Spleen (tissue), 11 donors: ENCODE results near the gene HOXB9. TPM values are rescaled to one million over a fixed set of nuclear protein-coding genes. Genes with fewer than 3 reads are reported as not detected.

Experiments
- DNase-seq: peaks from one replicate; pipeline ENCODE4 v3.0.0-alpha.2; 2020
- H3K27ac ChIP-seq, 8 donors: fragments of 200-600 bp; sonication (generic) in 7 of 8; 1 replicate in 4 of 8; 2 replicates in 4 of 8; pipeline versions ENCODE4 v1.5.0 to v1.8.0; 2016 to 2021; ENCODE audit warnings: inconsistent platforms in 4 of 8, mild to moderate bottlenecking in 4 of 8, moderate library complexity in 1 of 8
- H3K27me3 ChIP-seq, 7 donors: fragments of 200-600 bp; sonication (generic) in 6 of 7; replicated peaks in 1 of 7; 1 replicate in 4 of 7; 2 replicates in 3 of 7; pipeline versions ENCODE4 v1.5.0 to v1.8.0; 2016 to 2021; ENCODE audit warnings: inconsistent platforms in 3 of 7, mild to moderate bottlenecking in 1 of 7
- H3K36me3 ChIP-seq, 6 donors: fragments of 200-600 bp; sonication (generic) in 5 of 6; 1 replicate in 4 of 6; 2 replicates in 2 of 6; pipeline versions ENCODE4 v1.5.0 to v1.8.0; 2016 to 2021; ENCODE audit warnings: inconsistent platforms in 2 of 6
- H3K4me1 ChIP-seq, 6 donors: fragments of 200-600 bp; sonication (generic) in 5 of 6; 1 replicate in 3 of 6; 2 replicates in 3 of 6; pipeline versions ENCODE4 v1.5.0 to v1.8.0; 2016 to 2021; ENCODE audit warnings: inconsistent platforms in 3 of 6
- H3K4me3 ChIP-seq, 8 donors: fragments of 200-600 bp; sonication (generic) in 7 of 8; 1 replicate in 4 of 8; 2 replicates in 4 of 8; pipeline versions ENCODE4 v1.5.0 to v1.8.0; 2016 to 2021; ENCODE audit warnings: inconsistent platforms in 4 of 8, mild to moderate bottlenecking in 4 of 8, moderate library complexity in 2 of 8
- H3K9me3 ChIP-seq, 8 donors: fragments of 200-600 bp; sonication (generic) in 7 of 8; 1 replicate in 4 of 8; 2 replicates in 4 of 8; pipeline versions ENCODE4 v1.5.0 to v1.8.0; 2016 to 2021; ENCODE audit warnings: inconsistent platforms in 4 of 8
- POLR2A ChIP-seq, 3 donors: fragments of 450-650 bp; IDR thresholded peaks; one replicate each; pipeline ENCODE4 v1.5.1; 2017; ENCODE audit warnings: antibody characterized with exemption in 3 of 3, mild to moderate bottlenecking in 1 of 3
- POLR2AphosphoS5 ChIP-seq, 3 donors: sonication (generic); formaldehyde crosslinking; IDR thresholded peaks; one replicate each; pipeline ENCODE4 v1.5.1; 2017; ENCODE audit warnings: antibody characterized with exemption in 3 of 3
- WGBS, 5 donors: extraction: QIAGEN DNeasy Blood & Tissue Kit in 3 of 5; methylation state at CpG; one replicate each; pipeline versions ENCODE4 v1.1.5 to v1.1.7; 2013 to 2018; 5-methylcytosine and 5-hydroxymethylcytosine counted together
- intact Hi-C: fragments of 100-400 bp; cut with DNase I; formaldehyde crosslinking; loops from one replicate; pipeline ENCODE4 v1.15.0; 2023; ENCODE audit warnings: low total_unique reads
- polyA plus RNA-seq, 3 donors: library from polyadenylated mRNA; stranded (reverse); fragments of 200-250 nt; gene quantifications; one replicate each; pipeline ENCODE4 v1.2.1, GENCODE V29; 2013
- total RNA-seq, 7 donors: library from RNA; depleted of rRNA in 3 of 7; stranded (reverse); fragments of >200 nt in 3 of 7; fragmentation: NEBNext Ultra II Directional in 4 of 7; extraction: Animal tissue kit (Norgen Biotek cat#: 25700) in 4 of 7; gene quantifications; one replicate each; pipeline versions ENCODE4 v1.1.0 to v1.2.1, GENCODE V29; 2016 to 2021
- TF ChIP-seq, protein P1 (sequence below), 11 experiments: fragments of 200-600 bp in 7 of 11; fragments of 450-650 bp in 4 of 11; sonication (generic) in 4 of 11; IDR thresholded peaks in 8 of 11; conservative IDR thresholded peaks in 3 of 11; 1 replicate in 7 of 11; 2 replicates in 4 of 11; pipeline versions ENCODE4 v1.4.0 to v1.8.0; 2016 to 2021; ENCODE audit warnings: antibody characterized with exemption in 11 of 11, inconsistent platforms in 4 of 11, mild to moderate bottlenecking in 1 of 11
- donor health status: healthy with polysubstance abuse.
- donor health status: DM: no; HTN: no; CAD: no; lungs with moderate emphysema.
- donor health status: DM: no; HTN: no; CAD: no.
- donor health status: Bipolar disorder and iron deficiency.
- donor health status: healthy.
- donor health status: DM: no; HTN: no; CAD: no.
- donor health status: DM: yes; HTN: yes; CAD: no.

Gene HOXB9
- total and polyA plus RNA-seq, 10 donors, result 0.10 to 0.50 (median 0.42) TPM; not detected in 5

DNA sequence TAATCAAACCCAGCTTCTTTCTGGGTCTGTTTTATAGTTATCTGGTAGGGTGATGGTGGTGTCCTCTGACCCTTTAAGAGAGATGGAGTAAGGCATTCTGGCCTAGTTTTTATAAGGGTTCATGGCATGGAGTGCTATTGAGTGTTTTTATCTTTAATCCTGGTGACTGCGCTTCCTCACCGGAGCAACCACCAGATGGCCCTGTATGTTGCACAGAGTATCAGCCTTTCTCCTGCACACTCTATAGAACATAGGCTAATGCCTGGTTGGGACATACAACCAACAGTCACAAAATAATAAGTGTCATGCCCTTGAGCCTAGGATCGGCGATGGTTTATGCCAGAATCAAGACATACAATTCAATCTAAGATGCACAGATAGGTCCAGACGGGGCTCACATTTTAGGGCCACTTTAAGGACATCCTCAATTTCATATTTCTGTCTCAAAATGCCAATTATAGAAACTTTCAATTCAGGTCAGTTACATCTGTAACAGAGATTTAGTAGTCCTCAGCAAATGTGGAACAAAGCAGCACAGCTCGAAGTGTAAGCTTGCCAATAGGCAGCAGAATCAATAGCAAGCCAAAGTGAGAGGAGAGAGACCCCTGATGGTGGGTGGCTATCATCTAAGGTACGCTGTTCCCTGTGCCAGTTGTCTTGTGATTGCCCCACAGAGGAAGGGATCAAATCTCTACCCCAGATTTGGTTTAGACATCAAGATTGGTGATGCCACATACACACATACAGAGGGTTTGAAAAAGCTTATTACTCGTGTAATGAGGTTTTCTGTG, 37.2 kb upstream of the HOXB9 start:
- H3K9me3 ChIP-seq, result no peaks in the 10 kb centered on the region
- H3K27ac ChIP-seq, result no peak overlapping the region
- no peak overlapping the region for H3K4me3 ChIP-seq
- no peak for DNase-seq
- 78 to 87% (median 83%) methylated on average over 8 of the region's 8 CpGs for WGBS, 5 donors
- H3K4me1 ChIP-seq, result no peaks in the 10 kb centered on the region
- intact Hi-C loops, result no loop called here
- H3K36me3 ChIP-seq, result no peaks in the 10 kb centered on the region
- TF ChIP-seq POLR2AphosphoS5 (IDR thresholded peaks at IDR 0.05) (no peak), POLR2A (IDR thresholded peaks at IDR 0.05) (no peak)
- TF ChIP-seq, protein P1, sequence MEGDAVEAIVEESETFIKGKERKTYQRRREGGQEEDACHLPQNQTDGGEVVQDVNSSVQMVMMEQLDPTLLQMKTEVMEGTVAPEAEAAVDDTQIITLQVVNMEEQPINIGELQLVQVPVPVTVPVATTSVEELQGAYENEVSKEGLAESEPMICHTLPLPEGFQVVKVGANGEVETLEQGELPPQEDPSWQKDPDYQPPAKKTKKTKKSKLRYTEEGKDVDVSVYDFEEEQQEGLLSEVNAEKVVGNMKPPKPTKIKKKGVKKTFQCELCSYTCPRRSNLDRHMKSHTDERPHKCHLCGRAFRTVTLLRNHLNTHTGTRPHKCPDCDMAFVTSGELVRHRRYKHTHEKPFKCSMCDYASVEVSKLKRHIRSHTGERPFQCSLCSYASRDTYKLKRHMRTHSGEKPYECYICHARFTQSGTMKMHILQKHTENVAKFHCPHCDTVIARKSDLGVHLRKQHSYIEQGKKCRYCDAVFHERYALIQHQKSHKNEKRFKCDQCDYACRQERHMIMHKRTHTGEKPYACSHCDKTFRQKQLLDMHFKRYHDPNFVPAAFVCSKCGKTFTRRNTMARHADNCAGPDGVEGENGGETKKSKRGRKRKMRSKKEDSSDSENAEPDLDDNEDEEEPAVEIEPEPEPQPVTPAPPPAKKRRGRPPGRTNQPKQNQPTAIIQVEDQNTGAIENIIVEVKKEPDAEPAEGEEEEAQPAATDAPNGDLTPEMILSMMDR (IDR thresholded peaks at IDR 0.05 in 8 of 11, conservative IDR thresholded peaks at IDR 0.05 in 3 of 11), result no peak
- H3K27me3 ChIP-seq, result peaks cover 0 to 74% (median 8%) of the 10 kb centered on the region in 7 donors

DNA sequence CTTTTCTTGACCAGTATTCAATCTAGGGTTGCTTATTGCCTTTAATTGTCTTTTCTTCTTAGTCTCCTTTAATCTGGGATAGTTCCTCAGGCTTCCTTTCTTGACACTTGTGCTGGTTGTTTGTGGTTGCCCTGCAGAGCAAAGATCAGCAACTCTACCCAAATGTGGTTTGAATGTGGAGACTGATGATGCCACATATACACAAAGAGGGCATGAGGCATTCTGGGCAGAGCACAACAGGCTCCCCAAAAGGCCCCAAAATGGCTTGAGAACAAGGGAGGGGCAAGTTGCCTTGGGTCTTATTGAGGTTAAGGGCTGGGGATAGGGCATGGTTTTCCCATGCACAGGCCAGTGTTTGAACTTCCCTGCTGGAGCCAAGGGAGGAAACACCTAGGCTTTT, 29.8 kb upstream of the HOXB9 start:
- TF ChIP-seq POLR2AphosphoS5 (IDR thresholded peaks at IDR 0.05), result no peak
- TF ChIP-seq, protein P1 (IDR thresholded peaks at IDR 0.05 in 8 of 11, conservative IDR thresholded peaks at IDR 0.05 in 3 of 11), result no peak
- TF ChIP-seq POLR2A (IDR thresholded peaks at IDR 0.05), result no peak
- no peaks in the 10 kb centered on the region for H3K9me3 ChIP-seq
- H3K27ac ChIP-seq, result no peak overlapping the region
- H3K4me3 ChIP-seq, result no peak overlapping the region
- no peaks in the 10 kb centered on the region for H3K4me1 ChIP-seq
- peaks cover 0 to 32% (median 0%) of the 10 kb centered on the region in 7 donors for H3K27me3 ChIP-seq
- no peak for DNase-seq
- intact Hi-C loops, result no loop called here
- no peaks in the 10 kb centered on the region for H3K36me3 ChIP-seq

DNA sequence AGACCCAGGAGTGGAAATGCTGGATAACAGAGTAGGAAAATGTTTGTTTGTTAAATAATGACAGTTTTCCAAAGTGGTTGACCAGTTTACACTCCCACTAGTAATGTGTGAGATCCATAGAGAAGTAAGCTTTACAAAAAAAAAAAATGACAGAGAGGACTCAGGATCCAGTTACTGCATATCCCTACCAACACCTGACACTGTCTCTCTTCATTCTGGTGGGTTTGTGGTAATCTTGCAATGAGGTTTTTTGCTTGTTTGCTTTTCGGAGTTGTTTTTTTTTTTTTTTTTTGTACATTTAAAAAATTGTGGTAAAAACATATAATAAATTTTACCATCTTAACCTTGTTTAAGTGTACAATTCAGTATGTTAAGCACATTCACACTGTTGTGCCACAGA, 23.6 kb upstream of the HOXB9 start:
- TF ChIP-seq POLR2AphosphoS5 (IDR thresholded peaks at IDR 0.05), result no peak
- no peak for TF ChIP-seq POLR2A (IDR thresholded peaks at IDR 0.05)
- TF ChIP-seq, protein P1 (IDR thresholded peaks at IDR 0.05 in 8 of 11, conservative IDR thresholded peaks at IDR 0.05 in 3 of 11), result no peak
- H3K9me3 ChIP-seq, result no peaks in the 10 kb centered on the region
- no peak overlapping the region for H3K27ac ChIP-seq
- intact Hi-C loops, result no loop called here
- 72 to 89% (median 83%) methylated on average over 1 of the region's 1 CpG for WGBS, 5 donors
- peaks cover 3 to 74% (median 37%) of the 10 kb centered on the region in 7 donors for H3K27me3 ChIP-seq
- no peaks in the 10 kb centered on the region for H3K36me3 ChIP-seq
- DNase-seq, result no peak
- no peak overlapping the region for H3K4me3 ChIP-seq
- peaks cover 5 to 28% (median 20%) of the 10 kb centered on the region in 6 donors for H3K4me1 ChIP-seq

DNA sequence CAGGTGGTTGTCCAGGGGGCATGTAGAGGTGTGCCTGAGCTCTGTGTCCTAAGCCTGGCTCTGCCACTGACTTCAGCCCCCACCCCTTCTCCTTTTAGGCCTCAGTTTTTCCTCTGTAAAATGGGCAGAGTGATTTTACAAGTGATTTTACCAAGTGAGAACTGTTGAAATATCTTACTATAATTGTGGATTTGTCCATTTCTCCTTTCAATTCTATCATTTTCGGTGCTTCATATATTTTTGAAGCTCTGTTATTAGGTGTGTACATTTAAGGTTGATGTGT, 21.7 kb upstream of the HOXB9 start:
- H3K4me3 ChIP-seq, result peak overlapping the region in 5 of 8 donors; percentile 27 to 72 (median 49)
- H3K4me1 ChIP-seq, result peaks cover 5 to 28% (median 20%) of the 10 kb centered on the region in 6 donors
- intact Hi-C loops, result no loop called here
- peaks cover 5 to 83% (median 53%) of the 10 kb centered on the region in 7 donors for H3K27me3 ChIP-seq
- H3K9me3 ChIP-seq, result no peaks in the 10 kb centered on the region
- no peaks in the 10 kb centered on the region for H3K36me3 ChIP-seq
- WGBS, 5 donors, result 62 to 80% (median 69%) methylated on average over 1 of the region's 1 CpG
- DNase-seq, result no peak
- TF ChIP-seq POLR2AphosphoS5 (IDR thresholded peaks at IDR 0.05), result no peak
- TF ChIP-seq, protein P1 (IDR thresholded peaks at IDR 0.05 in 8 of 11, conservative IDR thresholded peaks at IDR 0.05 in 3 of 11), result no peak
- no peak for TF ChIP-seq POLR2A (IDR thresholded peaks at IDR 0.05)
- H3K27ac ChIP-seq, result no peak overlapping the region
